GM08714 (cell line): ENCODE results near the gene NPAT.

Source experiments
- H3K4me3 ChIP-seq: fragments of 200-500 bp; sonication (Bioruptor generic); 2 replicates; pipeline ENCODE4 v1.5.1; 2014; ENCODE audit warnings: mild to moderate bottlenecking, low read length, inconsistent platforms
- ZNF274 ChIP-seq: IDR thresholded peaks from 2 replicates; pipeline ENCODE4 v1.6.1; 2012; ENCODE audit warnings: mild to moderate bottlenecking, low read depth, low read length

NPAT gene

GRCh38 chr11:108117746-108118371, 104.6 kb downstream of the NPAT start:
- no peak overlapping the region for H3K4me3 ChIP-seq
- TF ChIP-seq ZNF274 = no peak

- H3K4me3 ChIP-seq = no peak overlapping the region
- TF ChIP-seq ZNF274 = no peak
Observed at GRCh38 chr11:108115500-108116140, 106.8 kb downstream of the NPAT start.

GRCh38 chr11:108112057-108112456, 110.4 kb downstream of the NPAT start:
- no peak overlapping the region for H3K4me3 ChIP-seq
- no peak for TF ChIP-seq ZNF274

GRCh38 chr11:108111126-108111525, 111.3 kb downstream of the NPAT start:
- H3K4me3 ChIP-seq = no peak overlapping the region
- no peak for TF ChIP-seq ZNF274
